HG03520 (cell line): Measurements from ENCODE around the gene CPHXL.

ENCODE experiments used
- ATAC-seq: cut with Tn5 transposase; IDR thresholded peaks from one replicate; pipeline ENCODE4 v1.9.1; 2021; ENCODE audit warnings: mild to moderate bottlenecking, moderate library complexity; ENCODE audit not compliant: unreplicated experiment

The CPHXL gene

DNA sequence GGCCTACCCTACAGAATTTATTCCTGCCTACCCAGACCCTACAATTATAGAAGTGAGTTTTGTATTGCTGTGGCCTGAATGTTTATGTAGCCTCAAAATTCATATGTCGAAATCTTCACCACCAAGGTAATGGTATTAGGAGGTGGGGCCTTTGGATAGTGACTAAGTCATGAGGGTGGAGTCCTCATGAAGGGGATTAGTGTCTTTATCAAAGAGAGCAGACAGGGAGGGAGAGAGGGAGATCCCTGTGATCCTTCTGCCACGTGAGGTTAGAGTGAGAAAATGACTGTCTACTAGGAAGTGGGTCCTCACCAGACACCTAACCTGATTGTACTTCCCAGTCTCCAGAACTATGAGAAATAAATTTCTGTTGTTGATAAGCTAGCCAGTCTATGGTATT lies 24.0 kb downstream of the CPHXL start:
- no peak for ATAC-seq

DNA sequence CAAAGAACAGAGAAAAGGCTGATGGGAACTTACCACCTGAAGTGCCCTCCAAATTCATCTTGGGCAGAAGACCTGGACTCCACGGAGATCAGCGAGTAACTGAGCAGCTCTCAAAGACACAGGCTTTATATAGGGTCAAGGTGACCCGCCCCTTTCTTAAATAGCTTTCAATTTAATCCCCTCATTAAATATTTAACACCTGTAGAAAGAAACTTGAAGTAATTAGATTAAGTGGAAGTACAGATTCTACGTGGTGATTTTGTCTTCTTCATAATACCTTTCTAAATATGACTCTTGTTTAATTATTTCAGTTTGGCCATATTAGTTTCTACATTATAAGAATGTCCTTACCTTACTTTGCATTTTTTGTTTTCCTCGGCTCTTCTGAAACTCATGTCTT lies 24.9 kb downstream of the CPHXL start, which contains the start of gene DUXB:
Gene DUXB (minus strand): TSS at position 101 of the 400 bp plus-strand sequence. CDS start 43 bp downstream, at position 58.
- no peak for ATAC-seq

- ATAC-seq: no peak
Observed at GRCh38 chr16:75697571-75697970, 28.7 kb downstream of the CPHXL start.

- no peak for ATAC-seq
Observed at GRCh38 chr16:75695708-75696107, 30.6 kb downstream of the CPHXL start.

- no peak for ATAC-seq
Observed at GRCh38 chr16:75687361-75687760, 38.9 kb downstream of the CPHXL start.

- ATAC-seq: no peak
Observed at GRCh38 chr16:75682308-75682707, 44.0 kb downstream of the CPHXL start.

DNA sequence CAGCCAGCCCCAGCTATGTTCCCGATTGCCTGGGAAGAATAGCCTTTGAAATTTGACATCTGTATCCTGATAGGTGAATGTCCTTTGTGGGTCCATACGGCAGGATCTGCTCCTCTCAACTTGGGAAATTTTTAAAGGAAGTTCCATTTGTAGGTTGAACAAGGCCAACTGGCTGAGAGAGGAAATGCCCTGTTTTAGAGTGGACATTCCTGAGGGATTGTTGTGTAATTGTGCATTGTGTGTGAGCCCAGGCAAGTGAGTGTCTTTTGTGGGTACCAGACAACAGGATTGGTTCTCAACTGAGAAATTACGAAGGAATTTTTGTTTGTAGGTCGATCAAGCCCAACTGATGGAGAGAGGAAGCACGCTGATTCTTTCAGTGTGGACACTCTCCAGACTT lies 46.9 kb downstream of the CPHXL start:
- ATAC-seq: no peak

DNA sequence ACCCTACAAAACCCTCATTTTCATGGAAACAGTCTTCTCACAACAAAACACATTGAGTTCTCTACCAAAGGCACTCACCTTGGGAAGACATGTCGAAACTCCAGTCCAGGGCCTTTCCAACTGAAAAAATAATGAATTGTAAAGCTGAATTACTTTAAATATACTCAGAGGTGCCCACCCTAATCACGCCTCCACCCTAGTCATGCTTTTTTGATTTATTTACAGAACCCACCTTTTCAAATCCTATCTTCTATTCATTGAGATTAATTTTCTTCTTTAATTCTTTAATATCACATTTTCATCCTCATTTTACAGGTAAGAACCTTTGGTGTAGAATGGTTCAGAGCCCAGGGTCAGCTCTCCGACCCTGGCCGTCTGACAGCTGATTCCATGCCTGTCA lies 49.4 kb downstream of the CPHXL start, which contains the start of gene CPHXL2:
Gene CPHXL2 (minus strand): TSS at position 101 of the 400 bp plus-strand sequence. CDS start 10 bp downstream, at position 91.
- no peak for ATAC-seq

GRCh38 chr16:75667503-75667902 lies 58.8 kb downstream of the CPHXL start:
- ATAC-seq: no peak
